BE2C (cell line): ENCODE data around the gene EIF3D.
A peak's percentile ranks its signal among the peaks of the same experiment; 100 is the strongest.

Experiments used
- DNase-seq: peaks from one replicate; pipeline ENCODE4 v3.0.0-alpha.2; 2020
- H3K27me3 ChIP-seq: fragments of 250-450 bp; sonication (Bioruptor Pico); 2 replicates; pipeline ENCODE4 v1.5.1; 2020; ENCODE audit warnings: mild to moderate bottlenecking
- H3K36me3 ChIP-seq: fragments of 250-450 bp; sonication (Bioruptor Pico); 2 replicates; pipeline ENCODE4 v1.5.1; 2020; ENCODE audit warnings: mild to moderate bottlenecking
- H3K4me1 ChIP-seq: fragments of 250-450 bp; sonication (Bioruptor Pico); 2 replicates; pipeline ENCODE4 v1.5.1; 2020
- H3K4me3 ChIP-seq: 2 replicates; pipeline ENCODE4 v1.5.1; 2011; ENCODE audit warnings: low read depth, low read length
- H3K9me3 ChIP-seq: fragments of 250-450 bp; sonication (Bioruptor Pico); 2 replicates; pipeline ENCODE4 v1.5.1; 2020
- CTCF ChIP-seq: IDR thresholded peaks from 2 replicates; pipeline ENCODE4 v1.5.1; 2012; ENCODE audit warnings: mild to moderate bottlenecking, low read depth, low read length

Gene EIF3D

DNA sequence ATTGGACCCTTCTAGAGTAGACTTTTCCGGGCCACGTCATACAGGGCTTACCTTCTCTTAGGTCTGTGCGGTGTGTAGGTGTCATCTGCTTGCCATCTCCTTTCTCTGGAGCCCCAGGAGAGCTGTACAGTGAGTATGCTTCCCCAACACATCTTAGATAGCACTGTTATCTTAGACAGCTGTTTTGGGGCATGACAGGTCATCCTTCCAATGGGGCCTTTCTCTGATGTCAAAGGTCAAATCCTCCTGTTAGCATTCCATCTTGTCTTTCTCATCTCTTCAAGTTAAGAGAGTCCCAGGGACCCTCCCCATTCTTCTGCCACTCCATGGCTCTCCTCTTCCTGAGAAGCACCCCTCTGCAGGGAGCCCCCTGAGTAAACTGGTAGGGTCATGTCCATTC is 31.0 kb upstream of the EIF3D start:
- Histone ChIP-seq H3K27me3 (no peaks in the 10 kb centered on the region), H3K36me3 (no peaks in the 10 kb centered on the region), H3K9me3 (no peaks in the 10 kb centered on the region), H3K4me1 (no peaks in the 10 kb centered on the region), H3K4me3 (no peak overlapping the region)
- TF ChIP-seq CTCF, result no peak
- no peak for DNase-seq

- no peaks in the 10 kb centered on the region for H3K27me3 ChIP-seq
- H3K4me3 ChIP-seq, result no peak overlapping the region
- no peaks in the 10 kb centered on the region for H3K36me3 ChIP-seq
- no peaks in the 10 kb centered on the region for H3K9me3 ChIP-seq
- no peak for TF ChIP-seq CTCF
- H3K4me1 ChIP-seq, result no peaks in the 10 kb centered on the region
- no peak for DNase-seq
Observed at GRCh38 chr22:36554098-36554497, 25.1 kb upstream of the EIF3D start.

GRCh38 chr22:36552289-36552688 is 23.3 kb upstream of the EIF3D start:
- Histone ChIP-seq H3K36me3 (no peaks in the 10 kb centered on the region), H3K27me3 (no peaks in the 10 kb centered on the region), H3K4me1 (no peaks in the 10 kb centered on the region), H3K4me3 (no peak overlapping the region), H3K9me3 (no peaks in the 10 kb centered on the region)
- DNase-seq, result no peak
- TF ChIP-seq CTCF, result no peak

DNA sequence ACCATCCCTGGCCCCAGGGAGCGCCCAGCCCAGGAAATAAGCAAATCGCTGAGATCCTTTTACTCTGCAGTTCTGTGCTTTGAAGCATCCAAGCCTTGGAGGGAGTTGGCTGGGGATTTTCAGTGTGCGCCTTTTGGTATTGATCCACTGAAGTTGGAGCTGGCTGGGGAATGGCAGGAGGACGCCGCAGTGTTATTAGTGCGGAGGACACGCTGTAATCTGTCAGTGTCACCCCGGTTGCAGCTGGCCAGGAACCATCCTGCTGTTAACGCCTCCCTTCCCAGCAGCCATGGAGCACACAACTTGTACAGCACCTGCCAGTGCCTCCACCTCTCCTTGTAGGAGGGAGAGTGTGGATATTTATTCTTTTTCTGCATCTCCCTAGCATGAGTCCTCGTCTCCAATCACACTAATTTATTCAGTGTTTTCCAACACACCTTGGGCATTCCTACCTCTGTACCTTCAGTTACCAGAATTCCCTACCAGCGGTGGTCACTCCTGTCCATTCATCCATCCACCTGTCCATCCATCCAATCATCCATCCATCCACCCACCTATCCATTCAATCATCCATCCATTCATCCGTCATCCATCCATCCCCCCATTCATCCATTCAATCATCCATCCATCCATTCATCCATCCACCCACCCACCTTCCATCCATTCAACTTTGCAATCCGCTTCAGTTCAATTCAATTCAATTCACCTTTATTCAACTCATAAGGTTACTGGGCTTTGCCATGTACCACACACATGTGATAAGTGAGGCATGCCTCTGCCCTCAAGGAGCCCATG is 21.9 kb upstream of the EIF3D start:
- TF ChIP-seq CTCF, result no peak

GRCh38 chr22:36549033-36549432 is 20.1 kb upstream of the EIF3D start:
- no peaks in the 10 kb centered on the region for H3K36me3 ChIP-seq
- no peak overlapping the region for H3K4me3 ChIP-seq
- peaks cover 3% of the 10 kb centered on the region; the same call in 1 of the 2 replicates for H3K4me1 ChIP-seq
- TF ChIP-seq CTCF, result no peak
- no peaks in the 10 kb centered on the region for H3K27me3 ChIP-seq
- DNase-seq, result no peak
- no peaks in the 10 kb centered on the region for H3K9me3 ChIP-seq

More for the DNA sequence above, 21.9 kb upstream of the EIF3D start:
- Histone ChIP-seq H3K4me3 (no peak overlapping the region), H3K4me1 (peaks cover 3% of the 10 kb centered on the region; the same call in 1 of the 2 replicates), H3K9me3 (no peaks in the 10 kb centered on the region), H3K27me3 (no peaks in the 10 kb centered on the region), H3K36me3 (no peaks in the 10 kb centered on the region)
- DNase-seq, result no peak

DNA sequence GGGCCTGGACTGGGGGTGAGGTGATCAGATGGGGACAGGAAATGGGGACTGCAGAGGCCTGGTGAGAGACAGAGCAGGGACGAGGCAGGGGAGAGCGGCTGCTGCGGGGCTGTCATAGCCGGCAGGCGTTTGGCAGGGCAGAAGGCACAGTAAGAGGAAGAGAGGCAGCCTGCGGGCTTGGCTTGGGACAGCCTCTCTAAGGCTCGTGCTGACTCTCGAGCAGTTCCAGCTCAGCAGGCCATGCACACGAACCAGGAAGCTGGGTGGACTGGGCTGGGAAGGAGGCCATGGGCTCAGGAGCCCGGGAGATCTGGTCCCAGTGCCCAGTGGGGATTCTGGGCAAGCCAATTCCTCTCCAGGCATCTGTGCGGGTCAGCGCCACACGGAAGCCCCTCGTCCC is 19.6 kb upstream of the EIF3D start:
- DNase-seq, result peak; percentile 40
- Histone ChIP-seq H3K27me3 (no peaks in the 10 kb centered on the region), H3K4me3 (no peak overlapping the region), H3K4me1 (peaks cover 3% of the 10 kb centered on the region; the same call in 1 of the 2 replicates), H3K36me3 (no peaks in the 10 kb centered on the region), H3K9me3 (no peaks in the 10 kb centered on the region)
- no peak for TF ChIP-seq CTCF
